GM12891 (cell line): Measurements from ENCODE around the gene NABP2.

Experiments
- POLR2A ChIP-seq: IDR thresholded peaks from 2 replicates; pipeline ENCODE4 v1.6.1; 2011; ENCODE audit warnings: low read depth, low read length, control low read depth
- POLR2AphosphoS5 ChIP-seq: IDR thresholded peaks from 2 replicates; pipeline ENCODE4 v1.6.1; 2011; ENCODE audit warnings: low read depth, low read length, control low read depth
- TAF1 ChIP-seq: IDR thresholded peaks from 2 replicates; pipeline ENCODE4 v1.6.1; 2011; ENCODE audit warnings: low read depth, low read length, control low read depth

- TF ChIP-seq POLR2A (no peak), POLR2AphosphoS5 (0 out of 2 replicates have a peak, but pooled peaks have one; percentile 6), TAF1 (no peak)
These were observed 12.8 kb downstream of the NABP2 start for GRCh38 chr12:56236985-56237384.
